WTC11 (cell line): Measurements from ENCODE around the gene RACGAP1.

Experiments
- CBFB ChIP-seq: sonication (generic); formaldehyde crosslinking; IDR thresholded peaks from 2 replicates; pipeline ENCODE4 v1.8.1; 2022; ENCODE audit warnings: mild to moderate bottlenecking, low read depth, missing genetic modification reagents
- CREB1 ChIP-seq: sonication (generic); formaldehyde crosslinking; IDR thresholded peaks from 2 replicates; pipeline ENCODE4 v1.8.0; 2023; ENCODE audit warnings: mild to moderate bottlenecking, missing genetic modification reagents
- USF2 ChIP-seq: sonication (generic); formaldehyde crosslinking; IDR thresholded peaks from 2 replicates; pipeline ENCODE4 v1.8.1; 2023; ENCODE audit warnings: mild to moderate bottlenecking, missing genetic modification reagents, moderate library complexity

GRCh38 chr12:49939307-49939706 is 86.0 kb downstream of the RACGAP1 start:
- no peak for TF ChIP-seq USF2 (CRISPR knock-in tag)
- no peak for TF ChIP-seq CBFB (CRISPR knock-in tag)
- TF ChIP-seq CREB1 (CRISPR knock-in tag), result no peak
